HepG2 (cell line): ENCODE data around the gene RMRP. TPM values are rescaled to one million over a fixed set of nuclear protein-coding genes. Genes with fewer than 3 reads are reported as not detected.

Experiments
- CEBPG ChIP-seq: IDR thresholded peaks from 2 replicates; pipeline ENCODE4 v1.6.1; 2016
- CHD4 ChIP-seq: fragments of 200-600 bp; sonication (generic); IDR thresholded peaks from 2 replicates; pipeline ENCODE4 v1.7.0; 2017; ENCODE audit warnings: mild to moderate bottlenecking, low read length, borderline replicate concordance
- DBP ChIP-seq: sonication (generic); formaldehyde crosslinking; IDR thresholded peaks from 2 replicates; pipeline ENCODE4 v1.4.0; 2020; ENCODE audit warnings: missing genetic modification reagents; ENCODE audit errors: not compliant biosample characterization
- FOXO4 ChIP-seq: sonication (generic); formaldehyde crosslinking; conservative IDR thresholded peaks from 2 replicates; pipeline ENCODE4 v1.8.1; 2023; ENCODE audit warnings: missing genetic modification reagents
- HNRNPL ChIP-seq: fragments of 200-400 bp; formaldehyde crosslinking; IDR thresholded peaks from 2 replicates; pipeline ENCODE4 v1.6.1; 2017; ENCODE audit warnings: mild to moderate bottlenecking, low read depth, low read length
- NFE2L1 ChIP-seq: sonication (generic); formaldehyde crosslinking; IDR thresholded peaks from 2 replicates; pipeline ENCODE4 v1.4.0; 2020; ENCODE audit warnings: missing genetic modification reagents, mild to moderate bottlenecking, borderline replicate concordance
- NONO ChIP-seq, 2 experiments: fragments of 450-650 bp in 1 of 2; sonication (generic) in 1 of 2; formaldehyde crosslinking in 1 of 2; IDR thresholded peaks in 1 of 2; conservative IDR thresholded peaks in 1 of 2; 2 replicates each; pipeline versions ENCODE4 v1.6.1 to v1.8.0; 2017 to 2022; ENCODE audit warnings: mild to moderate bottlenecking in 1 of 2, missing genetic modification reagents in 1 of 2, moderate library complexity in 1 of 2
- NR1H2 ChIP-seq: sonication (generic); formaldehyde crosslinking; IDR thresholded peaks from 2 replicates; pipeline ENCODE4 v1.8.1; 2022; ENCODE audit warnings: low read depth, missing genetic modification reagents, borderline replicate concordance
- PCBP2 ChIP-seq: fragments of 200-400 bp; formaldehyde crosslinking; optimal IDR thresholded peaks from 2 replicates; pipeline ENCODE3; 2018; ENCODE audit warnings: low read length, low read depth; ENCODE audit not compliant: poor library complexity, severe bottlenecking
- SMAD9 ChIP-seq: sonication (generic); formaldehyde crosslinking; IDR thresholded peaks from 2 replicates; pipeline ENCODE4 v1.5.1; 2020; ENCODE audit warnings: mild to moderate bottlenecking, missing genetic modification reagents
- ZIK1 ChIP-seq: sonication (generic); formaldehyde crosslinking; IDR thresholded peaks from 2 replicates; pipeline ENCODE4 v1.5.0; 2020; ENCODE audit warnings: mild to moderate bottlenecking, low read depth, missing genetic modification reagents, borderline replicate concordance
- ZNF138 ChIP-seq: sonication (generic); formaldehyde crosslinking; IDR thresholded peaks from 2 replicates; pipeline ENCODE4 v1.5.0; 2020; ENCODE audit warnings: mild to moderate bottlenecking, low read depth, missing genetic modification reagents
- ZNF563 ChIP-seq: sonication (generic); formaldehyde crosslinking; IDR thresholded peaks from 2 replicates; pipeline ENCODE4 v1.8.0; 2022; ENCODE audit warnings: mild to moderate bottlenecking, moderate library complexity, missing genetic modification reagents
- ZNF672 ChIP-seq: sonication (generic); formaldehyde crosslinking; IDR thresholded peaks from 2 replicates; pipeline ENCODE4 v1.8.1; 2022; ENCODE audit warnings: missing genetic modification reagents
- ZNF749 ChIP-seq: sonication (generic); formaldehyde crosslinking; IDR thresholded peaks from 2 replicates; pipeline ENCODE4 v1.8.0; 2022; ENCODE audit warnings: mild to moderate bottlenecking, missing genetic modification reagents, moderate library complexity, borderline replicate concordance
- polyA plus RNA-seq, 8 experiments: library from polyadenylated mRNA; depleted of rRNA in 3 of 8; stranded (reverse) in 7 of 8; unstranded in 1 of 8; fragments of >200 nt; fragmentation: Illumina TruSeq in 4 of 8; extraction: Trizol in 4 of 8; gene quantifications; 2 replicates each; pipeline versions ENCODE4 v1.2.1 to v1.2.3, GENCODE V29; 2011 to 2016; ENCODE audit warnings: low read depth in 4 of 8, missing spikeins in 1 of 8, mixed read lengths in 1 of 8; ENCODE audit not compliant: insufficient read depth in 1 of 8
- total RNA-seq, 5 experiments: library from RNA; depleted of rRNA; stranded (reverse); fragments of >200 nt; fragmentation: Illumina TruSeq; extraction: Trizol; gene quantifications; 2 replicates each; pipeline ENCODE4 v1.2.3, GENCODE V29; 2016; ENCODE audit warnings: low read depth in 1 of 5
- TF ChIP-seq, protein P1 (sequence below): IDR thresholded peaks from 2 replicates; pipeline ENCODE4 v1.6.1; 2016; ENCODE audit warnings: missing compliant biosample characterization, missing genetic modification reagents, borderline replicate concordance
- TF ChIP-seq, protein P2 (sequence below): sonication (generic); formaldehyde crosslinking; IDR thresholded peaks from 2 replicates; pipeline ENCODE4 v1.5.0; 2020; ENCODE audit warnings: missing genetic modification reagents
- TF ChIP-seq, protein P3 (sequence below): sonication (generic); formaldehyde crosslinking; IDR thresholded peaks from 2 replicates; pipeline ENCODE4 v1.5.1; 2020; ENCODE audit warnings: missing genetic modification reagents, mild to moderate bottlenecking, borderline replicate concordance
- TF ChIP-seq, protein P4 (sequence below): sonication (generic); formaldehyde crosslinking; IDR thresholded peaks from 2 replicates; pipeline ENCODE4 v1.8.1; 2023; ENCODE audit warnings: missing genetic modification reagents, inconsistent platforms, borderline replicate concordance

Gene RMRP
- total and polyA plus RNA-seq, 2 of the 13 experiments (the other 11 are each of a cell fraction or from before 2014, with no cell fraction given): 51.4 to 4,025 TPM

GRCh38 chr9:35669331-35670145, 11.7 kb upstream of the RMRP start (continued):
- TF ChIP-seq, protein P1, sequence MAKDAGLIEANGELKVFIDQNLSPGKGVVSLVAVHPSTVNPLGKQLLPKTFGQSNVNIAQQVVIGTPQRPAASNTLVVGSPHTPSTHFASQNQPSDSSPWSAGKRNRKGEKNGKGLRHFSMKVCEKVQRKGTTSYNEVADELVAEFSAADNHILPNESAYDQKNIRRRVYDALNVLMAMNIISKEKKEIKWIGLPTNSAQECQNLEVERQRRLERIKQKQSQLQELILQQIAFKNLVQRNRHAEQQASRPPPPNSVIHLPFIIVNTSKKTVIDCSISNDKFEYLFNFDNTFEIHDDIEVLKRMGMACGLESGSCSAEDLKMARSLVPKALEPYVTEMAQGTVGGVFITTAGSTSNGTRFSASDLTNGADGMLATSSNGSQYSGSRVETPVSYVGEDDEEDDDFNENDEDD (CRISPR knock-in tag): no peak
- TF ChIP-seq PCBP2 (no peak), ZNF672 (CRISPR knock-in tag) (no peak), DBP (no peak), ZNF138 (no peak), ZNF563 (CRISPR knock-in tag) (no peak), NR1H2 (CRISPR knock-in tag) (no peak), FOXO4 (CRISPR knock-in tag) (no peak), NONO (IDR thresholded peaks at IDR 0.05) (no peak), NONO (CRISPR knock-in tag; conservative IDR thresholded peaks at IDR 0.05) (0 out of 2 replicates have a peak, but pooled peaks have one; percentile 39), SMAD9 (CRISPR knock-in tag) (no peak), CEBPG (CRISPR knock-in tag) (0 out of 2 replicates have a peak, but pooled peaks have one; percentile 13), HNRNPL (no peak), ZIK1 (no peak), CHD4 (no peak), NFE2L1 (CRISPR knock-in tag) (no peak), ZNF749 (peak; percentile 53; the same call in 1 of the 2 replicates)
- TF ChIP-seq, protein P2, sequence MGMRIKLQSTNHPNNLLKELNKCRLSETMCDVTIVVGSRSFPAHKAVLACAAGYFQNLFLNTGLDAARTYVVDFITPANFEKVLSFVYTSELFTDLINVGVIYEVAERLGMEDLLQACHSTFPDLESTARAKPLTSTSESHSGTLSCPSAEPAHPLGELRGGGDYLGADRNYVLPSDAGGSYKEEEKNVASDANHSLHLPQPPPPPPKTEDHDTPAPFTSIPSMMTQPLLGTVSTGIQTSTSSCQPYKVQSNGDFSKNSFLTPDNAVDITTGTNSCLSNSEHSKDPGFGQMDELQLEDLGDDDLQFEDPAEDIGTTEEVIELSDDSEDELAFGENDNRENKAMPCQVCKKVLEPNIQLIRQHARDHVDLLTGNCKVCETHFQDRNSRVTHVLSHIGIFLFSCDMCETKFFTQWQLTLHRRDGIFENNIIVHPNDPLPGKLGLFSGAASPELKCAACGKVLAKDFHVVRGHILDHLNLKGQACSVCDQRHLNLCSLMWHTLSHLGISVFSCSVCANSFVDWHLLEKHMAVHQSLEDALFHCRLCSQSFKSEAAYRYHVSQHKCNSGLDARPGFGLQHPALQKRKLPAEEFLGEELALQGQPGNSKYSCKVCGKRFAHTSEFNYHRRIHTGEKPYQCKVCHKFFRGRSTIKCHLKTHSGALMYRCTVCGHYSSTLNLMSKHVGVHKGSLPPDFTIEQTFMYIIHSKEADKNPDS (CRISPR knock-in tag): no peak
- TF ChIP-seq, protein P3, sequence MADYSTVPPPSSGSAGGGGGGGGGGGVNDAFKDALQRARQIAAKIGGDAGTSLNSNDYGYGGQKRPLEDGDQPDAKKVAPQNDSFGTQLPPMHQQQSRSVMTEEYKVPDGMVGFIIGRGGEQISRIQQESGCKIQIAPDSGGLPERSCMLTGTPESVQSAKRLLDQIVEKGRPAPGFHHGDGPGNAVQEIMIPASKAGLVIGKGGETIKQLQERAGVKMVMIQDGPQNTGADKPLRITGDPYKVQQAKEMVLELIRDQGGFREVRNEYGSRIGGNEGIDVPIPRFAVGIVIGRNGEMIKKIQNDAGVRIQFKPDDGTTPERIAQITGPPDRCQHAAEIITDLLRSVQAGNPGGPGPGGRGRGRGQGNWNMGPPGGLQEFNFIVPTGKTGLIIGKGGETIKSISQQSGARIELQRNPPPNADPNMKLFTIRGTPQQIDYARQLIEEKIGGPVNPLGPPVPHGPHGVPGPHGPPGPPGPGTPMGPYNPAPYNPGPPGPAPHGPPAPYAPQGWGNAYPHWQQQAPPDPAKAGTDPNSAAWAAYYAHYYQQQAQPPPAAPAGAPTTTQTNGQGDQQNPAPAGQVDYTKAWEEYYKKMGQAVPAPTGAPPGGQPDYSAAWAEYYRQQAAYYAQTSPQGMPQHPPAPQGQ (CRISPR knock-in tag): no peak
- TF ChIP-seq, protein P4, sequence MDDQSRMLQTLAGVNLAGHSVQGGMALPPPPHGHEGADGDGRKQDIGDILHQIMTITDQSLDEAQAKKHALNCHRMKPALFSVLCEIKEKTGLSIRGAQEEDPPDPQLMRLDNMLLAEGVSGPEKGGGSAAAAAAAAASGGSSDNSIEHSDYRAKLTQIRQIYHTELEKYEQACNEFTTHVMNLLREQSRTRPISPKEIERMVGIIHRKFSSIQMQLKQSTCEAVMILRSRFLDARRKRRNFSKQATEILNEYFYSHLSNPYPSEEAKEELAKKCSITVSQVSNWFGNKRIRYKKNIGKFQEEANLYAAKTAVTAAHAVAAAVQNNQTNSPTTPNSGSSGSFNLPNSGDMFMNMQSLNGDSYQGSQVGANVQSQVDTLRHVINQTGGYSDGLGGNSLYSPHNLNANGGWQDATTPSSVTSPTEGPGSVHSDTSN (CRISPR knock-in tag): no peak
